Lower lobe of right lung (tissue), 2 donors: Measurements from ENCODE around the gene WNT11. TPM values are rescaled to one million over a fixed set of nuclear protein-coding genes. Genes with fewer than 3 reads are reported as not detected.
A peak's percentile ranks its signal among the peaks of the same experiment; 100 is the strongest.

ENCODE experiments used
- ATAC-seq, 2 donors: fragments of 200-7000 bp; cut with Tn5 transposase; one replicate each; pipeline ENCODE4 v1.9.1; 2020 to 2022; ENCODE audit warnings: mild to moderate bottlenecking in 2 of 2, moderate library complexity in 2 of 2
- DNase-seq: peaks from one replicate; pipeline ENCODE4 v3.0.0-alpha.2; 2020
- H3K27ac ChIP-seq: fragments of 200-600 bp; one replicate; pipeline ENCODE4 v1.8.0; 2022
- H3K27me3 ChIP-seq: fragments of 200-600 bp; one replicate; pipeline ENCODE4 v1.8.0; 2022; ENCODE audit warnings: low read depth
- H3K36me3 ChIP-seq: fragments of 200-600 bp; one replicate; pipeline ENCODE4 v1.8.0; 2022; ENCODE audit warnings: mild to moderate bottlenecking
- H3K4me1 ChIP-seq: fragments of 200-600 bp; one replicate; pipeline ENCODE4 v1.8.0; 2022
- H3K4me3 ChIP-seq: fragments of 200-600 bp; one replicate; pipeline ENCODE4 v1.8.0; 2022; ENCODE audit warnings: mild to moderate bottlenecking
- H3K9me3 ChIP-seq: fragments of 200-600 bp; one replicate; pipeline ENCODE4 v1.8.0; 2022
- intact Hi-C: fragments of 100-400 bp; cut with DNase I; formaldehyde crosslinking; loops from one replicate; pipeline ENCODE4 v1.11.0; 2022
- total RNA-seq: library from RNA; stranded (reverse); fragmentation: NEBNext Ultra II Directional; extraction: Animal tissue kit (Norgen Biotek cat#: 25700); gene quantifications from one replicate; pipeline ENCODE4 v1.2.1, GENCODE V29; 2021
- TF ChIP-seq, protein P1 (sequence below): fragments of 200-600 bp; IDR thresholded peaks from one replicate; pipeline ENCODE4 v1.8.0; 2022; ENCODE audit warnings: antibody characterized with exemption, mild to moderate bottlenecking
- donor health status: DM: no; HTN: yes; CAD: no; lungs with severe emphysema.

The WNT11 gene
- total RNA-seq, 1 donor from 2014 or later = 9.2 TPM

DNA sequence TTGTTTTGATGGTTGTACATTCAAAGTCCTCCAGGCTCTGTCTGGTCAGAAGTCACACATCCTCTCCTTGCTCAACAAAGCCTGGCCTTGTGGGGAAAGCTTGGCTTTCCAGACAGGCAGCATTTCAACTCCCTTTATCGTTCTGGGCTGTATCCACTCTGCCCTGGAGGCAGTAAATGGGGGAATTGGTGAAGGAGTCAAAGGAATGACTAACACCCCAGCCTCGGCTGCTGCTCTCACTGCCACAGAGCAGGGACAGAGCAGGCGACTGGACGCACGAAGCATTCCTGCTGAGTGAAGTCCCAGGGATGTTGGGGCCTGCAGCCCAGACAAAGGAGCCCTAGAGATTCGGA, 52.8 kb downstream of the WNT11 start:
- Histone ChIP-seq H3K4me3 (no peak overlapping the region), H3K27ac (no peak overlapping the region), H3K9me3 (no peaks in the 10 kb centered on the region), H3K27me3 (no peaks in the 10 kb centered on the region), H3K36me3 (no peaks in the 10 kb centered on the region), H3K4me1 (peaks cover 12% of the 10 kb centered on the region)
- DNase-seq = no peak
- TF ChIP-seq, protein P1, sequence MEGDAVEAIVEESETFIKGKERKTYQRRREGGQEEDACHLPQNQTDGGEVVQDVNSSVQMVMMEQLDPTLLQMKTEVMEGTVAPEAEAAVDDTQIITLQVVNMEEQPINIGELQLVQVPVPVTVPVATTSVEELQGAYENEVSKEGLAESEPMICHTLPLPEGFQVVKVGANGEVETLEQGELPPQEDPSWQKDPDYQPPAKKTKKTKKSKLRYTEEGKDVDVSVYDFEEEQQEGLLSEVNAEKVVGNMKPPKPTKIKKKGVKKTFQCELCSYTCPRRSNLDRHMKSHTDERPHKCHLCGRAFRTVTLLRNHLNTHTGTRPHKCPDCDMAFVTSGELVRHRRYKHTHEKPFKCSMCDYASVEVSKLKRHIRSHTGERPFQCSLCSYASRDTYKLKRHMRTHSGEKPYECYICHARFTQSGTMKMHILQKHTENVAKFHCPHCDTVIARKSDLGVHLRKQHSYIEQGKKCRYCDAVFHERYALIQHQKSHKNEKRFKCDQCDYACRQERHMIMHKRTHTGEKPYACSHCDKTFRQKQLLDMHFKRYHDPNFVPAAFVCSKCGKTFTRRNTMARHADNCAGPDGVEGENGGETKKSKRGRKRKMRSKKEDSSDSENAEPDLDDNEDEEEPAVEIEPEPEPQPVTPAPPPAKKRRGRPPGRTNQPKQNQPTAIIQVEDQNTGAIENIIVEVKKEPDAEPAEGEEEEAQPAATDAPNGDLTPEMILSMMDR = no peak
- ATAC-seq = no peak
- intact Hi-C loops = loop anchor here (10.0 kb wide), 1 partner anchor 259 kb away; no protein-coding TSS in a partner anchor

DNA sequence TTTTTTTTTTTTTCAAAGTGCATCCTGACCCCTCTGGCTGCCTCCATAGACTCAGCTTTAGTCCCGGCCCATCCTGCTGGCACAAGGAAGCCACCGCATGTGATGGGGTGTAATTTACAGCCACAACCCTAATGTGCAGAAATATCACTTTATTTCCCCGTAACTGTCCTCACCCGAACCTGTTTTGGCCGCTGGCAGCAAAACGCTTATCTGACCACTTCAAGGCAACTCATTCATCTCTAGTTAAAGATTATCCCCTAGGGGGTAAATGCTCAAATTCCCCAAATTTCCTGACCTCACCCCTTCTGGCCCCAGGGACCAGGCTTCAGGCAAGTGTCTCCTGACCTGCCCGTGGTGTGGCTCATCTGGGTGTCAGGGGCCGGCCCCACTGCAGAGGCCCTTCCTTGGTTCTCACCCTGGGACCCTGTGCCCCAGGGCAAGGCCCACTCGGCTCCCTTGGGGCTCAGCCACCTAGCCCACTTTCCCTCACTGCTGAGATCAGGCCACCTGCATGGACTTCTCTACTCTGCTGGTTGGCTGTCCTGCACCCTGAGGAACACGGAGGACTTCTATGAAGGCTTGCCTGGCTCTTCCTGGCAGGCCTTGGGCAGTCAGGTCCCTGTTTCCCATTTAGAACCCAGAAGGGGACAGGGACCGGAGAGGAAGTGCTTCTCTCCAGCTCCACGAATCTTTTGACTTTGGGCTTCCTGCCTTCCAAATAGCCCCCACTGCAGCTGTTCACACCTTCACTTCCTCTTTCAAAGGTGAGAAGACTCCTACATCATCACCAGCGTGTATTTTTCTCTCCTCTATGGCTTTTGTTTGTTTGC, 53.3 kb downstream of the WNT11 start:
- Histone ChIP-seq H3K27ac (no peak overlapping the region), H3K4me1 (peaks cover 12% of the 10 kb centered on the region), H3K27me3 (no peaks in the 10 kb centered on the region), H3K36me3 (no peaks in the 10 kb centered on the region), H3K4me3 (peak overlapping the region; percentile 44), H3K9me3 (no peaks in the 10 kb centered on the region)
- DNase-seq (no peak), ATAC-seq (peak in 1 of 2 donors; percentile 16)
- TF ChIP-seq, protein P1 = no peak
- intact Hi-C loops = loop anchor here (10.0 kb wide), 1 partner anchor 258 kb away; no protein-coding TSS in a partner anchor

DNA sequence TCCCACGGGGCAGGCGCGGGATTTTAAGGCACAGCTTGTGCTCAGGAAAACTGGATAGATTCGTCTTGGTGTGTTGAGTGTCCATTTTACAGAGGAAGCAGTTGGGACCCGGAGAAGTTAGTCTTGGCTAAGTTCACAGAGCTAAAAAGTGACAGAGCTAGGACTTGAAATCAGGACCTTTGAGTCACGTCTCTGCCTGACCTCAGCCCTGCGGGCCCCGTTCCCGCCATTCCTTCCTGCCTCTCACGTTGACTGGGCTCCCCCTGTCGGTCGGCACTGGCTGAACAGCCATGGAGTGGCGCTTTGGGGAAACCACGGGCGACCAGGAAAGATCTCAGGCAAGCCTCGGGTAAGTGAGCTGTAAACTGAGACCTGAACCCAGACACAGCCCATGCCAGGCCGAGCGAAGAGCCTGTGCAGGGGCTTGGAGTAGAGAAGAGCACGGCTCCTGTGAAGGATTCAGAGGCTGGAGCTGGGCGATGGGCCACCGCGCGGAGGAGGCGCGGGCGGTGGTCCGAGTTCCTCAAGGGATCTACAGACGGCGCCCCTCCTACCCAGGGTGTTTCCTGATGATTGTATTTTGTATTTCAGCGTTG, 54.1 kb downstream of the WNT11 start:
- Histone ChIP-seq H3K4me3 (peak overlapping the region; percentile 44), H3K9me3 (no peaks in the 10 kb centered on the region), H3K27me3 (no peaks in the 10 kb centered on the region), H3K4me1 (peaks cover 12% of the 10 kb centered on the region), H3K36me3 (no peaks in the 10 kb centered on the region), H3K27ac (no peak overlapping the region)
- intact Hi-C loops = loop anchor here (10.0 kb wide), 1 partner anchor 257 kb away; no protein-coding TSS in a partner anchor
- DNase-seq (peak; percentile 91), ATAC-seq (peak; percentile 93 to 96)
- TF ChIP-seq, protein P1 = peak; percentile 97

DNA sequence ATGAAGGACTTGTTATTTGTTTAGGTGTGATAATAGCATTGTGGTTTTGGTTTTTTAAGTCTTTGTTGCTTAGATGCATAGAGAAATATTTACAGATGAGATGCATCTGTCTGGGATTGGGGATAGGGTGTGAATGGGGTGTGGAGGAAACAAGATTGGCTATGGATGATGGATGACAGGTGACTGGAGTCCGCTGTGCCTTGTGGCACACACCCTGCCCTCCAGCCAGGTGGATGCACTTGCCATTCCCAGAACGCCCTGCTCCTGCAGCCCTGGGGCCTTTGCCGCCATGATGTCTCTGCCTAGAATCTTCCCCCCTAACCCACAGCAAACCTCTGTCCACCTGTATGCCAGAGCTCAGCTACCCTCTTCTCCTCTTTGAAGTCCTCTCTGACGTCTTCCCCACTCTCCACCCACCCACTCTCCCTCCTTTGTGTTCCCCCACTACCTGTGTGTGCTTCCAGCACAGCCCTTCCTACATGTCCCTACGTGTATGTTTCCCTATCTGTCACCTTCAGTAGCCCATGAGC, 54.7 kb downstream of the WNT11 start:
- intact Hi-C loops = loop anchor here (10.0 kb wide), 1 partner anchor 257 kb away; no protein-coding TSS in a partner anchor
- DNase-seq (no peak), ATAC-seq (no peak)
- H3K4me1 ChIP-seq = peaks cover 12% of the 10 kb centered on the region
- H3K36me3 ChIP-seq = no peaks in the 10 kb centered on the region
- no peaks in the 10 kb centered on the region for H3K27me3 ChIP-seq
- H3K4me3 ChIP-seq = peak overlapping the region; percentile 44
- no peak overlapping the region for H3K27ac ChIP-seq
- TF ChIP-seq, protein P1 = no peak
- no peaks in the 10 kb centered on the region for H3K9me3 ChIP-seq

DNA sequence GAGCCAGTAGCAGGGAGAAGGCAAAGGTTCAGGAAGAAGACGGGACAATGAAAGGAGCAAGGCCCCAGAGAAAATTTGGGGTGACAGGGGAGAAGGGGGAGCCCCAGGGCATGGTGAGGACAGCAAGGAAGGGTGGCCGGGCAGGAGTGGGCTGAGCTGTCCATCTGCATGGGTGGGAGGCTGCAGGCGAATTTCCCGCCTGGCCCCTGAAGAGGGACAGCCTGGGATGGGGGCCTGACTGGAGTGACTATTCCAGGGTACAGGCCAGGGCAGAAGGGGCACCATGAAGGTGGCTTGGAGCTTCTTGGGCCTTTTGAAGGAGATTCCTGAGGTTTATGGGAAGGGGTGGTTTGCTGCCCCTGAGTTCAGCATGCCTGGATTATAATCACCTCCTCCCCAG, 56.2 kb downstream of the WNT11 start:
- H3K36me3 ChIP-seq = no peaks in the 10 kb centered on the region
- ATAC-seq (no peak), DNase-seq (no peak)
- peaks cover 12% of the 10 kb centered on the region for H3K4me1 ChIP-seq
- no peak overlapping the region for H3K4me3 ChIP-seq
- intact Hi-C loops = loop anchor here (10.0 kb wide), 1 partner anchor 255 kb away; no protein-coding TSS in a partner anchor
- no peak overlapping the region for H3K27ac ChIP-seq
- H3K9me3 ChIP-seq = no peaks in the 10 kb centered on the region
- TF ChIP-seq, protein P1 = no peak
- no peaks in the 10 kb centered on the region for H3K27me3 ChIP-seq
